GM19099 (cell line): ENCODE results near the gene MPP4.

Experiments
- POLR2A ChIP-seq: IDR thresholded peaks from 3 replicates; pipeline ENCODE4 v1.6.1; 2011; ENCODE audit warnings: low read depth; ENCODE audit not compliant: insufficient read length; ENCODE audit errors: extremely low read depth

The MPP4 gene

GRCh38 chr2:201698588-201699226, at the start of gene MPP4:
Gene MPP4 (minus strand): TSS chr2:201698644. CDS start chr2:201693954, 4,690 bp downstream.
- TF ChIP-seq POLR2A: no peak

GRCh38 chr2:201746551-201746950, 48.1 kb upstream of the MPP4 start:
- no peak for TF ChIP-seq POLR2A

DNA sequence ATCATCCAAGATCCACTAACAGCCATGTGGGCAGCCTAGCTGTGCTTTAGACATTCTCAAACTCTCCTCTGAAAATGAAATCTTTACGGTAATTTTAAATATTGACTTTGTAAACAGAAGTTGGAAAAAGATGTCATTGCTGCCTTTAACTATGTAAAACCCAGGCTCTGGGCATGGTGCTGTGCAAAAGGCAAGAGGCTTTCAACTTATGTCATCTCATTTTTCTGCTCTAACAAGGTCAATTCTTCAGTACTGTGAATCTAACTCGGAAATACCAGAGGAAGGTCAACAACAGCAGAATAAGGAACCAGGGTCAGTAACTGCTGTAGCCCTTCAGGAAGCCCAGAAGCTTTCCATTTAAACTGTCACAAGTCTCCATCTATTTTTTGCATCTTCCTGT, 37.0 kb upstream of the MPP4 start:
- no peak for TF ChIP-seq POLR2A

- no peak for TF ChIP-seq POLR2A
Observed at GRCh38 chr2:201734111-201734510, 35.7 kb upstream of the MPP4 start.

- no peak for TF ChIP-seq POLR2A
Observed at GRCh38 chr2:201733544-201733943, 35.1 kb upstream of the MPP4 start.

- TF ChIP-seq POLR2A: no peak
Observed at GRCh38 chr2:201730651-201731285, 32.3 kb upstream of the MPP4 start.

DNA sequence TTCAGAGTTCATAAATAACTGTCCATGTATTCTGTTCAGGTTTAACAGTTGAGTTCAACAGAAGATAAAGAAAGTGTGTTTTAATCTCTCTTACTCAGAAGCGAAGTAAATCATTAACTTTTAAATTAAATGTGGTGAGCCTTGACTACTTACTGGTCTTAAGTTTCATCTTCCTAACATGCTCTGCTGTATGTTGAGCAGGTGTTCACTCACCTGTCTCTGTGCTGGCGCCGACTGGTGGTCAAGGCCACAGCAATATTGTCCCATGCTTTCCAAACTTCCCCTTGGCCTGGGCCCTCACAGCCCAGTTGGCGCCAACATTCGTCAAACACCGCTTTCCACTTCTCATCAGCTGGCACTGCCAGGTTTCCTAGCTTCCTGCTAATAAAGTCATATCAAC, 17.0 kb upstream of the MPP4 start:
- no peak for TF ChIP-seq POLR2A

DNA sequence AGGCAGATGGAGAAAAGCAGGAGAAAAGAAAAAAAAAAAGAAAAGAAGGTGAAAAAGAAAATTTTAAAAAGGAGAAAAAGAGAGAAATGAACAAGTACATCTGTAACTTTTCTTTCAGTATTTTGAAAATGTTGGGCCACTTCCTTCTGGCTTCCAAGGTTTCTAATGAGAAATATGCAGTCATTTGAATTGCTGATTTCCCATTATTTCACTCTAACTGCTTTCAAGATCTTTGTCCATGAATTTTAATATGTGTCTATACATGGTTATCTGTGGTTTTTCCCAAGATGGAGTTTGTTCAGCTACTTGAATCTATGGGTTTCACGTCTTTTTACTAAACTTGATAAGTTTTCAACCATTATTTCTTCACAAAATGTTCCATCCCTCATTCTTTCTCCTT, 14.3 kb upstream of the MPP4 start:
- no peak for TF ChIP-seq POLR2A

DNA sequence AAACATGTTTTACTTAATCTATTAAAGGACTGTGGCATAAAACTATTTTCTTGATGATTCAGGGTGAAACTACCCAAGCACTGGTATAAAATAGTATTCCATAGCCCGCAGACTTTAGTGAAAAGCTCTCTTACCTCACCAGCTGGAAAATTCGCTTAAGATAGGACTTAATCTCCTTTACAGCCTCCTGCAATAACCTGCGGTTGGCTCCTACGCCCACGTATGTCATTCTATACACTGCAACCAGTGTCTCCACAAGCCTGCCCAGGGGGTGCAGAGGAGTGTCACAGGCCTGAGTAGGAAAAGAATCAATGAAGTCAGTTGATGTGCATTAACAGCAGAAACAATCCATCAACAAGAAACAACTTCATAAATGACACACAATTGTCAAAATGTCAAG, 11.3 kb upstream of the MPP4 start:
- no peak for TF ChIP-seq POLR2A

DNA sequence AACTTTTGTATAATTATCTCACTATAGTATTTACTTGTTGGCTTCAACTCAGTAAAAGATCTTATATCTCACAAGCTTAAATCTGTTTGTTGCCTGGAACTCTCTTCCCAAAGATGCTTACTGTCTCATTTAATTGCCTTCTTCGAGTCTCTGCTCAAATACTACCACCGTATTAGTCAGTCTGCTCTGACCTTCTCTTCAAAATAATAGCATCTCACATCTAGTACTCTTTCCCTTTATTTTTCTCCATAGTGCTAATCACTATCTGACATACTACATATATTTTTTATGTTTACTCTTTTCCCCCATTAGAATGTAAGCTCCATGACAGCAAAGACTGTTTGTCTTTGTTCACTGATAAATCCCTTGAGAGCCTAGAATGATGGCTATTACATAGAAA, 10.6 kb upstream of the MPP4 start:
- no peak for TF ChIP-seq POLR2A

DNA sequence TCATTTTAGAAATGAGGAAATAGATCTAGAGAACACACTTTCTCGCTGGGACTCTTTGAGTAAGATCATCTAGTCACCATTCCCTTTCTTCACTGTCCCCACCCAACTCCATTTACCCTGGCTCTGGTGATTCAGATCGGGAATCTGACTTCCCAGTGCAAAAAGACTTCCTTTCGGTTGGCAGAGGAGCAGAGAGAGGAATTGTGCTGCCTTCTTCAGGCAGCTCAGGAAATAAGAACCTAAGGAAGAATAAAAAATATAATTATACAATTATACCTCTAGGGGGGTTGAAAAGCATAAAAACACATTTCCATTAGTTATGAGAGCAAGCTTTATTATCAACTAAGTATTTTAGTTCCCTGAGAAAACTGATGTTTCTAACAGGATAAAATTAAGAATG, 9.3 kb upstream of the MPP4 start:
- TF ChIP-seq POLR2A: no peak

DNA sequence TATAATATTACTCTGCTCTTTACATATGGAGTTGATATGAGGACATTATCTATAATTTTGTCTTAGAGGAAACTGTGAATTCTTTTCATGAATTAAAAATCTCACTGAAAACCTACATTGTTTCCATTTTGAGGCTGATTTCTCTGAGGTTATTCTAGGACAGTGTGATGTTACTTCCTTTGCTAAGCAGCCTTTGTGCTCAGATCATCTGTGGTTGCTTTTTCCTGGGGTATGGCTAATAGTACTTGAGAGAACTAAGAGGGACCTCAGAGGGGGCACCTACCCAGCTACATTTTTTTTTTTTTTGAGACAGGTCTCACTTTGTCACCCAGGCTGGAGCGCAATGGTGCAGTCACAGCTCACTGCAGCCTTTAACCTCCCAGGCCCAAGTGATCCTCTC, 8.7 kb upstream of the MPP4 start:
- TF ChIP-seq POLR2A: no peak

GRCh38 chr2:201704536-201704935, 6.1 kb upstream of the MPP4 start:
- TF ChIP-seq POLR2A: no peak

GRCh38 chr2:201701646-201702045, 3.2 kb upstream of the MPP4 start:
- no peak for TF ChIP-seq POLR2A

- no peak for TF ChIP-seq POLR2A
Observed at GRCh38 chr2:201699416-201699815, 972 bp upstream of the MPP4 start.

DNA sequence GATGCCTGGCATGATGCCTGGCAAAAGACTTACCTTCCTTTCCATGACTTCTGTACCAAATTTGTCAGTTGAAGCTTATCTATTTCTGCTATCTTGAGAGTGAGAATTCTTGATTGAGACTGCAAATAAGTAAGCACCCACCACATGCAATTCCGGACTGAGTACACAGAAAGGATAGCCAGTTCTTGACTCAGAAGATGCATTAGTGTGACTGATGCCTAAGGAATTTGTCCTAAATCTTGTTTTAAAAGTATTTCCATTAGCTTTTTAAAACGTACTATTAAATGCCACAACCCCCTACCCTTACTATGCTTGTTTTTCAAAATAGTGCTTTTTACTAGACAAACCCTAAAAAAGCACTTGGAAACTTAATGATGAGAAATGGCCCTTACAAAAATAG, 545 bp downstream of the MPP4 start:
- no peak for TF ChIP-seq POLR2A

- TF ChIP-seq POLR2A: no peak
Observed at GRCh38 chr2:201696151-201696659, 2.2 kb downstream of the MPP4 start.

GRCh38 chr2:201685156-201685555, 13.3 kb downstream of the MPP4 start:
- no peak for TF ChIP-seq POLR2A

DNA sequence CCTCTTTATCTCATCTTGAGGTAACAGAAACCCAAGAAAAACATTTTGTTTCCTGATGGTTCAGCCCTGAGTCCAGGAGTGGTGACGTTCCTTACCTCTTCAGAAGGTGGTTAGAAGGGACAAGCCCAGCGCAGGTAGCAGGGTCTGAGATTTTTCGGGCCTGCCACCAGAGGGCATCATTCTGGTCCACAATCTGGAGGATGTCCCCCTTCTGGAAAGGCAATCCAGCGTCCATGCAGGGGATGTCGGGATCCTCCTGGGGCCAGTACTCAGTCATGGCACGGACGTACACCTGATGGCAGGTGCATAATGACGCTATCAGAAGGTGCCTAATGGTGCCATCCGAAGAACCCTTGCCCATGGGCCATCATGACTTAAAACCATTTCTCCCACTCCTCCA, 17.7 kb downstream of the MPP4 start:
- no peak for TF ChIP-seq POLR2A
